Right atrium auricular region (tissue), 2 donors: ENCODE results near the gene HYDIN. TPM values are rescaled to one million over a fixed set of nuclear protein-coding genes. Genes with fewer than 3 reads are reported as not detected.

ENCODE experiments used
- DNase-seq: peaks from one replicate; pipeline ENCODE4 v3.0.0-alpha.2; 2019; ENCODE audit warnings: low spot score
- H3K27ac ChIP-seq, 2 donors: fragments of 200-600 bp; sonication (generic); 1 replicate in 1 of 2; 2 replicates in 1 of 2; pipeline ENCODE4 v1.5.1; 2016 to 2019
- H3K27me3 ChIP-seq, 2 donors: fragments of 200-600 bp; sonication (generic); one replicate each; pipeline versions ENCODE4 v1.5.1 to v1.6.0; 2017 to 2019
- H3K36me3 ChIP-seq: fragments of 200-600 bp; sonication (generic); one replicate; pipeline ENCODE4 v1.5.1; 2016
- H3K4me1 ChIP-seq, 2 donors: fragments of 200-600 bp; sonication (generic); one replicate each; pipeline versions ENCODE4 v1.5.1 to v1.6.0; 2017 to 2019
- H3K4me3 ChIP-seq, 2 donors: fragments of 200-600 bp; sonication (generic); 1 replicate in 1 of 2; 2 replicates in 1 of 2; pipeline ENCODE4 v1.5.1; 2017 to 2019; ENCODE audit warnings: mild to moderate bottlenecking in 1 of 2, moderate library complexity in 1 of 2
- H3K9me3 ChIP-seq, 2 donors: fragments of 200-600 bp; sonication (generic); one replicate each; pipeline ENCODE4 v1.5.1; 2019
- CTCF ChIP-seq, 2 donors: fragments of 200-600 bp; sonication (generic); IDR thresholded peaks; one replicate each; pipeline ENCODE4 v1.5.1; 2019; ENCODE audit warnings: antibody characterized with exemption in 2 of 2
- total RNA-seq, 2 donors: library from RNA; depleted of rRNA; stranded (reverse); fragments of >200 nt; gene quantifications; one replicate each; pipeline ENCODE4 v1.1.0, GENCODE V29; 2016

Gene HYDIN
- total RNA-seq, 2 donors from 2014 or later: 1.2 to 3.8 TPM

DNA sequence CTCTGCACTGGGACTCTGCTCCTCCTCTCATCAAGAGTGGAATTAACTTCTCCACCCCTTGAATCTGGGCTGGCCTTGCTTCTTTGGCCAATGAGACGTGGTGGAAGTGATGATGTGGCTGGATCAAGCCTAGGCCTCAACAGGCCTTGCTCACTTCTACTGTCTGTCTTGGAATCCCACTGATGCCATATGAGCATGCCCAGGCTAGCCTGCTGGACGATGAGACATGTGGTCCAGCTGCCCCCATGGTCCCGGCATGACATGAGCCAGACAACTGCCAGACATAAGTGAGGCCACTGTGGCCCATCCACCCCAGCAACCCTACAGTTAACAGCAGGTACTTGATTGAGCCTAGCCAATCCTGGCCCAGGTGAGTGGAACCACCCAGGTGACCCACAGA, 448.3 kb downstream of the HYDIN start:
- H3K4me1 ChIP-seq: no peaks in the 10 kb centered on the region
- no peak overlapping the region for H3K4me3 ChIP-seq
- H3K9me3 ChIP-seq: no peaks in the 10 kb centered on the region
- H3K27me3 ChIP-seq: no peaks in the 10 kb centered on the region
- H3K27ac ChIP-seq: no peak overlapping the region
- H3K36me3 ChIP-seq: peaks cover 81% of the 10 kb centered on the region
- no peak for TF ChIP-seq CTCF (IDR thresholded peaks at IDR 0.05)
- DNase-seq: no peak

- Histone ChIP-seq H3K4me3 (no peak overlapping the region), H3K9me3 (no peaks in the 10 kb centered on the region), H3K27me3 (no peaks in the 10 kb centered on the region), H3K4me1 (no peaks in the 10 kb centered on the region), H3K36me3 (peaks cover 82% of the 10 kb centered on the region), H3K27ac (no peak overlapping the region)
- DNase-seq: no peak
- TF ChIP-seq CTCF (IDR thresholded peaks at IDR 0.05): no peak
These were observed 448.7 kb downstream of the HYDIN start for GRCh38 chr16:70781800-70782199.

DNA sequence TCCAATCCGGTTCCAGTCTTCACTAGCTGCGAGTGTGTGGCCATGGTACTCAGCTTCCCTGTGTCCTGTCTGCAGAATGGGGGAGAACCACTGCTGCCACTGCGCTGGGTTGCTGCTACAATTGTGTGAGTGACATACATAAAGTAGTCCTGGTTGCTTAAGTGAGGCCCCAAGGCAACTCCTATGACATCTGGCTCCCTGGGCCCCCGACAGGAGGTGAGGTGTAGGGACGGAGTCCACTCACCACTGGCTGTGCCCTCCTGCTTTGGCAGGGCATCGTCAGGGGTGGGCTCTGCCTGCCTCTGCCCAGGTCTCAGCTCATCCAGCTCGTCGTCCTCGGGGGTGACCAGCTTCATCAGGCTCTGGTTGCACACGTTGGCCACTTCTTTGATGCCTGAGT, 450.0 kb downstream of the HYDIN start:
- DNase-seq: no peak
- TF ChIP-seq CTCF (IDR thresholded peaks at IDR 0.05): no peak
- no peak overlapping the region for H3K27ac ChIP-seq
- peaks cover 76% of the 10 kb centered on the region for H3K36me3 ChIP-seq
- no peaks in the 10 kb centered on the region for H3K9me3 ChIP-seq
- H3K4me1 ChIP-seq: no peaks in the 10 kb centered on the region
- H3K4me3 ChIP-seq: no peak overlapping the region
- no peaks in the 10 kb centered on the region for H3K27me3 ChIP-seq

DNA sequence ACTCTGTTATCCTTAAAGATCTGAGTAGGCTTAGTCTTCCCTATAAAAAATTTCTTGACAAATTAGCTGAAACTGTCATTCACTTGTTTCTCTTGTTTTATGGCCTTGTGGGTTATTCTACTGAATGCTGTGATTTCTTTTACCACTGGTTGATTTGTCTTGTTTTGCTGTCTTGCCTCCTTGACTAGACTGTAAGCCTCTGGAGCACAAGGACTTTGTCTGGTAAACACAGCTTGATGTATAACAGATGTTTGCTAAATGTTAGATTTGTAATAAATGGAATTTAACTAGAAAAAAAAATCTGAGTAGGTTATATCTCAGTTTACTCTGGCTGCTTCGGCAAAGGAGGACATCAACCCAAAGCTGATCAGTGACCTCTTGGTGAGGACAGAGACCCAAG, 451.2 kb downstream of the HYDIN start:
- no peak overlapping the region for H3K27ac ChIP-seq

GRCh38 chr16:70778901-70779309, 451.6 kb downstream of the HYDIN start:
- peak; percentile 80 for DNase-seq
- Histone ChIP-seq H3K27ac (no peak overlapping the region), H3K4me1 (no peaks in the 10 kb centered on the region), H3K27me3 (no peaks in the 10 kb centered on the region), H3K4me3 (no peak overlapping the region), H3K9me3 (no peaks in the 10 kb centered on the region), H3K36me3 (peaks cover 62% of the 10 kb centered on the region)
- TF ChIP-seq CTCF (IDR thresholded peaks at IDR 0.05): no peak

More for the DNA sequence above, 451.2 kb downstream of the HYDIN start:
- DNase-seq: no peak
- TF ChIP-seq CTCF (IDR thresholded peaks at IDR 0.05): no peak
- no peaks in the 10 kb centered on the region for H3K27me3 ChIP-seq
- no peaks in the 10 kb centered on the region for H3K9me3 ChIP-seq
- no peaks in the 10 kb centered on the region for H3K4me1 ChIP-seq
- peaks cover 67% of the 10 kb centered on the region for H3K36me3 ChIP-seq
- H3K4me3 ChIP-seq: no peak overlapping the region

- H3K4me1 ChIP-seq: no peaks in the 10 kb centered on the region
- no peak overlapping the region for H3K4me3 ChIP-seq
- no peaks in the 10 kb centered on the region for H3K9me3 ChIP-seq
- no peak for DNase-seq
- TF ChIP-seq CTCF (IDR thresholded peaks at IDR 0.05): no peak
- H3K27me3 ChIP-seq: no peaks in the 10 kb centered on the region
- H3K27ac ChIP-seq: no peak overlapping the region
- peaks cover 53% of the 10 kb centered on the region for H3K36me3 ChIP-seq
These were observed 452.5 kb downstream of the HYDIN start for GRCh38 chr16:70777973-70778406.
